Calu3 (cell line): ENCODE results near the gene LIG4. TPM values are rescaled to one million over a fixed set of nuclear protein-coding genes. Genes with fewer than 3 reads are reported as not detected.

ENCODE experiments used
- BruUV-seq: library from RNA; stranded (reverse); fragments of 400-500 nt; replicated peaks from 2 replicates; lab custom pipeline; 2021; lab: Mats Ljungman, UMichigan
- CTCF ChIA-PET: fragments of 300-600 bp; sonication (Branson Sonifier 250); formaldehyde crosslinking; loops from one replicate; lab custom pipeline; 2022; ENCODE audit warnings: antibody characterized with exemption; lab: Charles Lee
- DNase-seq: peaks from one replicate; pipeline ENCODE4 v3.0.0; 2022
- H3K27ac Mint-ChIP-seq: one replicate; pipeline ENCODE4 v1.8.0; 2022; ENCODE audit warnings: mixed read lengths; ENCODE audit not compliant: unreplicated experiment
- H3K27me3 Mint-ChIP-seq: one replicate; pipeline ENCODE4 v1.8.0; 2022; ENCODE audit warnings: mixed read lengths; ENCODE audit not compliant: unreplicated experiment
- H3K36me3 Mint-ChIP-seq: one replicate; pipeline ENCODE4 v1.8.0; 2022; ENCODE audit warnings: mild to moderate bottlenecking, moderate library complexity, mixed read lengths; ENCODE audit not compliant: insufficient read depth, unreplicated experiment
- H3K4me1 Mint-ChIP-seq: one replicate; pipeline ENCODE4 v1.8.0; 2022; ENCODE audit warnings: mild to moderate bottlenecking, low read depth, mixed read lengths; ENCODE audit not compliant: unreplicated experiment
- H3K4me3 Mint-ChIP-seq: one replicate; pipeline ENCODE4 v1.8.0; 2022; ENCODE audit warnings: mild to moderate bottlenecking, low read depth, moderate library complexity, mixed read lengths; ENCODE audit not compliant: unreplicated experiment
- H3K9me3 Mint-ChIP-seq: one replicate; pipeline ENCODE4 v1.8.0; 2022; ENCODE audit warnings: low read depth, mixed read lengths; ENCODE audit not compliant: unreplicated experiment
- intact Hi-C: fragments of 100-400 bp; cut with micrococcal nuclease; formaldehyde crosslinking; loops from one replicate; pipeline ENCODE4 v1.10.0; 2022; ENCODE audit not compliant: unreplicated experiment
- total RNA-seq: library from RNA; stranded (reverse); gene quantifications from 2 replicates; pipeline ENCODE4 v1.2.3, GENCODE V29; 2022
- TF ChIP-seq, protein P1 (sequence below): fragments of 200-600 bp; IDR thresholded peaks from one replicate; pipeline ENCODE4 v1.8.0; 2022; ENCODE audit warnings: antibody characterized with exemption; ENCODE audit not compliant: unreplicated experiment

The LIG4 gene
- total RNA-seq, 1 experiment from 2014 or later, result 2.7 TPM

DNA sequence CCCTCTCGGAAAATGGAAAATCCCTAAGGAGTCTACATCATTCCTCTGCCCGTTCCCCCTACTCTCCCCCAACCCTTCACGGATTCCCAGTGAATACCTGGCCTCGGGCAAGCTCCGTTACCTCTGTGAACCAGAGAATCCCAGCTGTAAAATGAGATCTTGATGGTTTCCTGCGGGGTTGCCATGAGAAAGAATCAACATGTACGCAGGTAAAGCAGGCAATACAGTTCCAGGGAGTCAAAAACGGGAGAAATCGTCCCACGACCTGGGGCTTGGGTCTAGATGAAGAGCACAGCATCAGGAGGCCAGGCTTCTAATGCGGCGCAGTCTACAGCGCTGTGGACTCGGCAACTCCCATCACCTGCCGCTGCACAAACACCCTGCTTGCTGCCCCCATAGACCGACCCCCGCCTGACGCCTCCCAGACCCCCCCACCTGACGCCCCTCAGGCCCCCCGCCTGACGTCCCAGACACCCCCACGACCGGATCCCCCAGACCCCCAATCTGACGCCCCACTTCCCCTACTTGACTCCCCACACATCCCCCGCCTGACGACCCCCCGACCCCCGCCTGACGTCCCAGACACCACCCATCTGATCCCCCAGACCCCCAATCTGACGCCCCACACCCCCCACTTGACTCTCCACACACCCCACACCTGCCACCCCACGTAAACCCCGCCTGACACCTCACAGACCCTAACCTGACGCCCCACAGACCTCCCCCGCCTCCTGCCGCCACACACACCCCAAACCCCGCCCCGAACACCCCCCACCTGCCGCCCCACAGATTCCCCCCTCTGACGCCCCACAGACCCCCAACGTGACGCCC is 680 bp downstream of the LIG4 start:
- Mint-ChIP-seq H3K4me1 (no peaks in the 10 kb centered on the region), H3K36me3 (peaks cover 16% of the 10 kb centered on the region), H3K27ac (no peak overlapping the region), H3K9me3 (no peaks in the 10 kb centered on the region), H3K27me3 (no peaks in the 10 kb centered on the region), H3K4me3 (no peak overlapping the region)
- DNase-seq, result no peak
- no TSS peak for BruUV-seq
- intact Hi-C loops, result no loop called here
- TF ChIP-seq, protein P1, sequence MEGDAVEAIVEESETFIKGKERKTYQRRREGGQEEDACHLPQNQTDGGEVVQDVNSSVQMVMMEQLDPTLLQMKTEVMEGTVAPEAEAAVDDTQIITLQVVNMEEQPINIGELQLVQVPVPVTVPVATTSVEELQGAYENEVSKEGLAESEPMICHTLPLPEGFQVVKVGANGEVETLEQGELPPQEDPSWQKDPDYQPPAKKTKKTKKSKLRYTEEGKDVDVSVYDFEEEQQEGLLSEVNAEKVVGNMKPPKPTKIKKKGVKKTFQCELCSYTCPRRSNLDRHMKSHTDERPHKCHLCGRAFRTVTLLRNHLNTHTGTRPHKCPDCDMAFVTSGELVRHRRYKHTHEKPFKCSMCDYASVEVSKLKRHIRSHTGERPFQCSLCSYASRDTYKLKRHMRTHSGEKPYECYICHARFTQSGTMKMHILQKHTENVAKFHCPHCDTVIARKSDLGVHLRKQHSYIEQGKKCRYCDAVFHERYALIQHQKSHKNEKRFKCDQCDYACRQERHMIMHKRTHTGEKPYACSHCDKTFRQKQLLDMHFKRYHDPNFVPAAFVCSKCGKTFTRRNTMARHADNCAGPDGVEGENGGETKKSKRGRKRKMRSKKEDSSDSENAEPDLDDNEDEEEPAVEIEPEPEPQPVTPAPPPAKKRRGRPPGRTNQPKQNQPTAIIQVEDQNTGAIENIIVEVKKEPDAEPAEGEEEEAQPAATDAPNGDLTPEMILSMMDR, result no peak
- CTCF ChIA-PET, result no interaction called here

DNA sequence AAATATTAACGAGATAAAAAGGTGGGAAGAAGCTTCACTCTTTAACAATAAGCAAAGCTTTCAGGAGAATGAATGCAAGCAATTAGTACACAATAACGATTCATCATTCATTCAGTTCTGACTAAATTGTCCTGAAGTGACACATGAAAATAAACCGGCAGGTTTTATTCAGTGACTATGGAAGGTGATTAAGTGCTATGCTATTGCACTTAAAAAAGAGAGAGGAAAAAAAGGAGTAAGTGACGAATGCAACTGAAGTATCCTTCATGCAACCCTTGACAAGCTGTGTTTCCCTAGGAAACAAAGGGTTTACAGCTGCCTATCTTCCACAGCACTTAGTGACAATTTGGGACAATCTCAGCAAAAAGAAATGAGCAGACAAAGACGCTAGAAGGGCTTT is 1.4 kb downstream of the LIG4 start:
- Mint-ChIP-seq H3K36me3 (peaks cover 16% of the 10 kb centered on the region), H3K4me1 (no peaks in the 10 kb centered on the region), H3K27me3 (no peaks in the 10 kb centered on the region), H3K4me3 (no peak overlapping the region), H3K9me3 (no peaks in the 10 kb centered on the region), H3K27ac (no peak overlapping the region)
- no peak for DNase-seq
- TF ChIP-seq, protein P1, result no peak
- intact Hi-C loops, result no loop called here
- CTCF ChIA-PET, result no interaction called here
- no TSS peak for BruUV-seq

DNA sequence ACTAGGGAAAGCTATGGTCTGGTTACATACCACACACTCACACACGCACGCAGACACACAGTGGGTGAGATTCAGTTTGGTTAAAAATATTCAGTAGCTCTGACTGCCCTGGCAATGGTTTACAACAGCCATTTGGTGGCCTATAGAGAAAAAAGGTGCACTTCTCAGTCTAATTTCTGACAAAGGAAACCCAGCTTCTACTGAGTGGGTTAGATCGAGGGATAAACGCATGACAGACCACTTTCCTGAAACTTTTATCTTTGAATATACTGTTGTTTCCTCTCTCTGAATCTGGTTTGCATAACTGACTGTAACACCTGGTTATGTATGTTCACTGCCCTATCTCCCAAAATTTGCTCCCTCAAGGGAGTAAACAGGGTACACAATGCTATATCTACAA is 2.5 kb downstream of the LIG4 start:
- Mint-ChIP-seq H3K4me3 (no peak overlapping the region), H3K27me3 (no peaks in the 10 kb centered on the region), H3K4me1 (no peaks in the 10 kb centered on the region), H3K27ac (no peak overlapping the region), H3K36me3 (peaks cover 8% of the 10 kb centered on the region), H3K9me3 (no peaks in the 10 kb centered on the region)
- CTCF ChIA-PET, result no interaction called here
- no peak for DNase-seq
- TF ChIP-seq, protein P1, result no peak
- intact Hi-C loops, result no loop called here
- BruUV-seq, result no TSS peak

DNA sequence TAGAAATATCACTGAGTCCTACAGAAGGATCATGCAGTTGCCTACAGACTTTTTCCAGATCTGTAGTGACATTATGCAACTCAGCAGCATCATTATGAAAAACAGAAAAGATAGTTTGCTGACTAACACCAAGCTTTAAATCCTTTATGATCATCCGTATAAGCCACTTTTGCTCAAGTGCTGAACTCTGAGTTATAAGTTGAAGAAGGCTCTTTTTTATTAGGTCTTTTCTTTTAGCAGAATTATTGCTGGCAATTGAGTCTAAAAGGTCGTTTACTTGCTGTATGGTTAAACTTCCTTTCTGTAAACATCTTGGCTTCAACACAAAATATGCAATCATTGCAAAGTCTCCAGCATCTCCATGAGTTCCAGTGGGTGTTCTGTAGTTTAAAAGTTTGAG is 4.8 kb downstream of the LIG4 start:
- intact Hi-C loops, result no loop called here
- H3K4me1 Mint-ChIP-seq, result no peaks in the 10 kb centered on the region

More for the DNA sequence above, 4.8 kb downstream of the LIG4 start:
- CTCF ChIA-PET, result no interaction called here
- no peak for DNase-seq
- Mint-ChIP-seq H3K27me3 (no peaks in the 10 kb centered on the region), H3K4me3 (no peak overlapping the region), H3K27ac (no peak overlapping the region), H3K36me3 (peaks cover 4% of the 10 kb centered on the region), H3K9me3 (no peaks in the 10 kb centered on the region)
- BruUV-seq, result no TSS peak
- TF ChIP-seq, protein P1, result no peak
